HepG2 (cell line): ENCODE measurements around the gene HMGB2. TPM values are rescaled to one million over a fixed set of nuclear protein-coding genes. Genes with fewer than 3 reads are reported as not detected.

Experiments used
- ATAC-seq: fragments of 200-7000 bp; cut with Tn5 transposase; 3 replicates; pipeline ENCODE4 v1.9.1; 2020; ENCODE audit warnings: mild to moderate bottlenecking, moderate library complexity
- BruUV-seq: library from RNA; stranded (reverse); fragments of 400-500 nt; replicated peaks from 2 replicates; lab custom pipeline; 2021; lab: Mats Ljungman, UMichigan
- CTCF ChIA-PET: fragments of 300-600 bp; formaldehyde crosslinking; extraction: SDS; loops from one replicate; lab custom pipeline; 2021; ENCODE audit warnings: low total read pairs, inconsistent platforms, low intra/inter-chr PET ratio; lab: Yijun Ruan, JAX
- POLR2A ChIA-PET: fragments of 350-600 bp; sonication (Branson Sonifier 250); formaldehyde crosslinking; loops from one replicate; lab custom pipeline; 2020; ENCODE audit warnings: antibody characterized with exemption, inconsistent platforms; lab: Yijun Ruan, JAX
- DNase-seq: peaks from one replicate; pipeline ENCODE4 v3.0.0-alpha.2; 2015; ENCODE audit warnings: low spot score
- FAIRE-seq: peaks from 3 replicates; lab custom pipeline; 2011; peaks lifted over from hg19 to GRCh38; lab: Jason Lieb, UNC
- H2AFZ ChIP-seq: one replicate; pipeline ENCODE4 v1.6.1; 2011; ENCODE audit warnings: low read length, inconsistent platforms
- H3K27ac ChIP-seq: fragments of 300-600 bp; 3 replicates; pipeline ENCODE4 v1.8.0; 2011; ENCODE audit warnings: mixed run types, mild to moderate bottlenecking, mixed read lengths, low read length, inconsistent platforms; ENCODE audit not compliant: insufficient read depth; ENCODE audit errors: extremely low read length
- H3K27me3 ChIP-seq, 2 experiments: fragments of 200-600 bp in 1 of 2; 2 replicates in 1 of 2; 3 replicates in 1 of 2; pipeline versions ENCODE4 v1.6.0 to v1.8.0; 2011; ENCODE audit warnings: low read length in 2 of 2, mild to moderate bottlenecking in 2 of 2, moderate library complexity in 2 of 2, inconsistent platforms in 1 of 2; ENCODE audit not compliant: insufficient read depth in 2 of 2, control insufficient read depth in 1 of 2
- H3K36me3 ChIP-seq, 2 experiments: fragments of 200-600 bp in 1 of 2; replicated peaks in 1 of 2; 2 replicates in 1 of 2; 3 replicates in 1 of 2; pipeline versions ENCODE4 v1.5.1 to v1.8.0; 2011; ENCODE audit warnings: low read length in 2 of 2, inconsistent platforms in 1 of 2; ENCODE audit not compliant: insufficient read depth in 2 of 2, control insufficient read depth in 1 of 2
- H3K4me1 ChIP-seq: 2 replicates; pipeline ENCODE4 v1.5.1; 2012; ENCODE audit warnings: low read length, inconsistent platforms; ENCODE audit not compliant: insufficient read depth
- H3K4me2 ChIP-seq: 2 replicates; pipeline ENCODE4 v1.6.0; 2011; ENCODE audit warnings: low read depth, low read length, inconsistent platforms
- H3K4me3 ChIP-seq, 3 experiments: fragments of 200-600 bp in 1 of 3; sonication (generic), shearing (Covaris generic) in 1 of 3; replicated peaks in 1 of 3; 2 replicates each; pipeline ENCODE4 v1.5.1; 2011 to 2016; ENCODE audit warnings: low read length in 3 of 3, inconsistent platforms in 2 of 3, low read depth in 2 of 3, mild to moderate bottlenecking in 2 of 3, control low read depth in 1 of 3, mixed read lengths in 1 of 3; ENCODE audit not compliant: insufficient read depth in 1 of 3
- H3K79me2 ChIP-seq: one replicate; pipeline ENCODE4 v1.6.1; 2011; ENCODE audit warnings: low read length, inconsistent platforms; ENCODE audit not compliant: insufficient read depth
- H3K9ac ChIP-seq: 2 replicates; pipeline ENCODE4 v1.6.0; 2011; ENCODE audit warnings: mild to moderate bottlenecking, low read depth, low read length, inconsistent platforms; ENCODE audit not compliant: insufficient read depth
- H3K9me3 ChIP-seq: 2 replicates; pipeline ENCODE4 v1.5.1; 2012; ENCODE audit warnings: mild to moderate bottlenecking, low read length
- H4K20me1 ChIP-seq: 2 replicates; pipeline ENCODE4 v1.6.0; 2011; ENCODE audit warnings: inconsistent platforms, mild to moderate bottlenecking, low read length, moderate library complexity; ENCODE audit not compliant: insufficient read depth
- AGO2 ChIP-seq: fragments of 200-400 bp; formaldehyde crosslinking; optimal IDR thresholded peaks from 2 replicates; pipeline ENCODE3; 2017; ENCODE audit warnings: mild to moderate bottlenecking, low read depth, low read length, moderate library complexity
- KAT8 ChIP-seq: IDR thresholded peaks from 2 replicates; pipeline ENCODE4 v1.6.1; 2016; ENCODE audit warnings: missing genetic modification reagents, missing compliant biosample characterization
- PHB2 ChIP-seq: fragments of 450-650 bp; IDR thresholded peaks from 2 replicates; pipeline ENCODE4 v1.6.1; 2018; ENCODE audit not compliant: partially characterized antibody
- PHF8 ChIP-seq: sonication (generic); formaldehyde crosslinking; IDR thresholded peaks from 2 replicates; pipeline ENCODE4 v1.5.0; 2020; ENCODE audit warnings: missing genetic modification reagents
- SKI ChIP-seq: fragments of 450-650 bp; IDR thresholded peaks from one replicate; pipeline ENCODE4 v1.6.1; 2018; ENCODE audit warnings: mild to moderate bottlenecking; ENCODE audit not compliant: partially characterized antibody
- SP2 ChIP-seq: sonication (generic); formaldehyde crosslinking; IDR thresholded peaks from 2 replicates; pipeline ENCODE4 v1.5.1; 2020; ENCODE audit warnings: mild to moderate bottlenecking, missing genetic modification reagents
- ZFAT ChIP-seq: sonication (generic); formaldehyde crosslinking; conservative IDR thresholded peaks from 2 replicates; pipeline ENCODE4 v1.8.1; 2023; ENCODE audit warnings: missing genetic modification reagents, inconsistent platforms
- ZKSCAN5 ChIP-seq: sonication (generic); formaldehyde crosslinking; IDR thresholded peaks from 2 replicates; pipeline ENCODE4 v1.5.1; 2020; ENCODE audit warnings: mild to moderate bottlenecking, missing genetic modification reagents
- ZNF225 ChIP-seq: sonication (generic); formaldehyde crosslinking; IDR thresholded peaks from 2 replicates; pipeline ENCODE4 v1.4.0; 2020; ENCODE audit warnings: mild to moderate bottlenecking, missing genetic modification reagents
- ZNF34 ChIP-seq: sonication (generic); formaldehyde crosslinking; IDR thresholded peaks from 2 replicates; pipeline ENCODE4 v1.4.0; 2020; ENCODE audit warnings: mild to moderate bottlenecking, missing genetic modification reagents, borderline replicate concordance
- ZNF501 ChIP-seq: sonication (generic); formaldehyde crosslinking; IDR thresholded peaks from 2 replicates; pipeline ENCODE4 v1.5.1; 2020; ENCODE audit warnings: mild to moderate bottlenecking, moderate library complexity, missing genetic modification reagents
- ZNF557 ChIP-seq: sonication (generic); formaldehyde crosslinking; IDR thresholded peaks from 2 replicates; pipeline ENCODE4 v1.4.0; 2020; ENCODE audit warnings: missing genetic modification reagents
- ZNF589 ChIP-seq: sonication (generic); formaldehyde crosslinking; conservative IDR thresholded peaks from 2 replicates; pipeline ENCODE4 v1.8.0; 2022; ENCODE audit warnings: mild to moderate bottlenecking, moderate library complexity, missing genetic modification reagents
- ZNF746 ChIP-seq: sonication (generic); formaldehyde crosslinking; IDR thresholded peaks from 2 replicates; pipeline ENCODE4 v1.8.0; 2022; ENCODE audit warnings: mild to moderate bottlenecking, missing genetic modification reagents
- ZNF773 ChIP-seq: sonication (generic); formaldehyde crosslinking; IDR thresholded peaks from 2 replicates; pipeline ENCODE4 v1.4.0; 2020; ENCODE audit warnings: missing genetic modification reagents, borderline replicate concordance
- WGBS: methylation state at CpG from one replicate; pipeline ENCODE4 v1.1.6; 2017; ENCODE audit warnings: low lambda C conversion rate; 5-methylcytosine and 5-hydroxymethylcytosine counted together
- in situ Hi-C: cut with HindIII; loops from 2 replicates; pipeline ENCODE4 v1.10.0; 2017; ENCODE audit warnings: low pct_unique_long_range_greater_than_20kb; ENCODE audit not compliant: extremely low pct_ligation_motif_present
- intact Hi-C: fragments of 100-400 bp; cut with micrococcal nuclease; formaldehyde crosslinking; loops from one replicate; pipeline ENCODE4 v1.10.0; 2022; ENCODE audit not compliant: unreplicated experiment
- polyA plus RNA-seq, 8 experiments: library from polyadenylated mRNA; depleted of rRNA in 3 of 8; stranded (reverse) in 7 of 8; unstranded in 1 of 8; fragments of >200 nt; fragmentation: Illumina TruSeq in 4 of 8; extraction: Trizol in 4 of 8; gene quantifications; 2 replicates each; pipeline versions ENCODE4 v1.2.1 to v1.2.3, GENCODE V29; 2011 to 2016; ENCODE audit warnings: low read depth in 4 of 8, missing spikeins in 1 of 8, mixed read lengths in 1 of 8; ENCODE audit not compliant: insufficient read depth in 1 of 8
- total RNA-seq, 5 experiments: library from RNA; depleted of rRNA; stranded (reverse); fragments of >200 nt; fragmentation: Illumina TruSeq; extraction: Trizol; gene quantifications; 2 replicates each; pipeline ENCODE4 v1.2.3, GENCODE V29; 2016; ENCODE audit warnings: low read depth in 1 of 5
- TF ChIP-seq, protein P1 (sequence below): sonication (generic); formaldehyde crosslinking; IDR thresholded peaks from 2 replicates; pipeline ENCODE4 v1.5.0; 2020; ENCODE audit warnings: mild to moderate bottlenecking, missing genetic modification reagents
- TF ChIP-seq, protein P2 (sequence below): IDR thresholded peaks from 2 replicates; pipeline ENCODE4 v1.6.1; 2016; ENCODE audit warnings: mild to moderate bottlenecking
- TF ChIP-seq, protein P3 (sequence below): sonication (generic); formaldehyde crosslinking; IDR thresholded peaks from 2 replicates; pipeline ENCODE4 v1.5.0; 2020; ENCODE audit warnings: missing genetic modification reagents, mild to moderate bottlenecking, borderline replicate concordance
- TF ChIP-seq, protein P4 (sequence below): sonication (generic); formaldehyde crosslinking; IDR thresholded peaks from 2 replicates; pipeline ENCODE4 v1.4.0; 2020; ENCODE audit warnings: missing genetic modification reagents, borderline replicate concordance

The HMGB2 gene
- total and polyA plus RNA-seq, 2 of the 13 experiments (the other 11 are each of a cell fraction or from before 2014, with no cell fraction given) = 90.5 to 332 TPM

DNA sequence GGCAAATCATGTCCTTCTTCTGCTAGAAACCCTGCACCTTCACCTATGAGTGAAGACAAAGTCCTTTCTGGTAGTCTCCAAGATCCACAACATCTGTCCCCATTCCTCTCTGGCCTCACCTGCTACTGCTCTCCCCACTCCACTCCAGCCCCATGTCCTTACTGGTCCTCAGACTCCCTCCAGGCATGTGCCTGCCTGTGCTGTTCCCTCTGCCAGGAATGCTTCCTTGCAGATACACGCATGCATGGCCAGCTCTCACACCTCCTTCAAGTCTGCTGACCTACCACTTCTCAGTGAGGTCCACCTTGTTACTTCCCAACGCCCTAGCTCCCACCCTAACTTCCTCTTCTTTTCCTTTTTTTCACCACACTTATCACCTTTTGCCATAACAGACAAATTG is 18.1 kb downstream of the HMGB2 start:
- H3K4me2 ChIP-seq = no peak overlapping the region
- intact Hi-C loops (no loop called here), in situ Hi-C loops (loop anchor here (10.0 kb wide), 1 partner anchor 179 kb away; no protein-coding TSS in a partner anchor)
- no peaks in the 10 kb centered on the region for H3K27me3 ChIP-seq
- ChIA-PET POLR2A (no interaction called here), CTCF (no interaction called here)
- H3K9ac ChIP-seq = no peak overlapping the region
- whole genome bisulfite sequencing = 69% methylated on average over 2 of the region's 2 CpGs
- TF ChIP-seq KAT8 (CRISPR knock-in tag) (no peak), ZNF746 (CRISPR knock-in tag) (no peak), ZKSCAN5 (CRISPR knock-in tag) (no peak), AGO2 (no peak), PHB2 (no peak), ZNF773 (CRISPR knock-in tag) (no peak), ZFAT (CRISPR knock-in tag) (no peak), SKI (no peak), ZNF34 (CRISPR knock-in tag) (no peak), ZNF589 (no peak), ZNF501 (CRISPR knock-in tag) (no peak), SP2 (no peak), PHF8 (no peak), ZNF225 (CRISPR knock-in tag) (no peak), ZNF557 (CRISPR knock-in tag) (no peak)
- TF ChIP-seq, protein P1, sequence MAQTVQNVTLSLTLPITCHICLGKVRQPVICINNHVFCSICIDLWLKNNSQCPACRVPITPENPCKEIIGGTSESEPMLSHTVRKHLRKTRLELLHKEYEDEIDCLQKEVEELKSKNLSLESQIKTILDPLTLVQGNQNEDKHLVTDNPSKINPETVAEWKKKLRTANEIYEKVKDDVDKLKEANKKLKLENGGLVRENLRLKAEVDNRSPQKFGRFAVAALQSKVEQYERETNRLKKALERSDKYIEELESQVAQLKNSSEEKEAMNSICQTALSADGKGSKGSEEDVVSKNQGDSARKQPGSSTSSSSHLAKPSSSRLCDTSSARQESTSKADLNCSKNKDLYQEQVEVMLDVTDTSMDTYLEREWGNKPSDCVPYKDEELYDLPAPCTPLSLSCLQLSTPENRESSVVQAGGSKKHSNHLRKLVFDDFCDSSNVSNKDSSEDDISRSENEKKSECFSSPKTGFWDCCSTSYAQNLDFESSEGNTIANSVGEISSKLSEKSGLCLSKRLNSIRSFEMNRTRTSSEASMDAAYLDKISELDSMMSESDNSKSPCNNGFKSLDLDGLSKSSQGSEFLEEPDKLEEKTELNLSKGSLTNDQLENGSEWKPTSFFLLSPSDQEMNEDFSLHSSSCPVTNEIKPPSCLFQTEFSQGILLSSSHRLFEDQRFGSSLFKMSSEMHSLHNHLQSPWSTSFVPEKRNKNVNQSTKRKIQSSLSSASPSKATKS (CRISPR knock-in tag) = no peak
- TF ChIP-seq, protein P2, sequence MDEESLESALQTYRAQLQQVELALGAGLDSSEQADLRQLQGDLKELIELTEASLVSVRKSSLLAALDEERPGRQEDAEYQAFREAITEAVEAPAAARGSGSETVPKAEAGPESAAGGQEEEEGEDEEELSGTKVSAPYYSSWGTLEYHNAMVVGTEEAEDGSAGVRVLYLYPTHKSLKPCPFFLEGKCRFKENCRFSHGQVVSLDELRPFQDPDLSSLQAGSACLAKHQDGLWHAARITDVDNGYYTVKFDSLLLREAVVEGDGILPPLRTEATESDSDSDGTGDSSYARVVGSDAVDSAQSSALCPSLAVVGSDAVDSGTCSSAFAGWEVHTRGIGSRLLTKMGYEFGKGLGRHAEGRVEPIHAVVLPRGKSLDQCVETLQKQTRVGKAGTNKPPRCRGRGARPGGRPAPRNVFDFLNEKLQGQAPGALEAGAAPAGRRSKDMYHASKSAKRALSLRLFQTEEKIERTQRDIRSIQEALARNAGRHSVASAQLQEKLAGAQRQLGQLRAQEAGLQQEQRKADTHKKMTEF (CRISPR knock-in tag) = no peak
- TF ChIP-seq, protein P3, sequence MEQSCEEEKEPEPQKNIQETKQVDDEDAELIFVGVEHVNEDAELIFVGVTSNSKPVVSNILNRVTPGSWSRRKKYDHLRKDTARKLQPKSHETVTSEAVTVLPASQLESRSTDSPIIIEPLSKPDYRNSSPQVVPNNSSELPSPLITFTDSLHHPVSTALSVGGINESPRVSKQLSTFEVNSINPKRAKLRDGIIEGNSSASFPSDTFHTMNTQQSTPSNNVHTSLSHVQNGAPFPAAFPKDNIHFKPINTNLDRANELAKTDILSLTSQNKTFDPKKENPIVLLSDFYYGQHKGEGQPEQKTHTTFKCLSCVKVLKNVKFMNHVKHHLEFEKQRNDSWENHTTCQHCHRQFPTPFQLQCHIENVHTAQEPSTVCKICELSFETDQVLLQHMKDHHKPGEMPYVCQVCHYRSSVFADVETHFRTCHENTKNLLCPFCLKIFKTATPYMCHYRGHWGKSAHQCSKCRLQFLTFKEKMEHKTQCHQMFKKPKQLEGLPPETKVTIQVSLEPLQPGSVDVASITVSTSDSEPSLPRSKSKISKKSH (CRISPR knock-in tag) = no peak
- TF ChIP-seq, protein P4, sequence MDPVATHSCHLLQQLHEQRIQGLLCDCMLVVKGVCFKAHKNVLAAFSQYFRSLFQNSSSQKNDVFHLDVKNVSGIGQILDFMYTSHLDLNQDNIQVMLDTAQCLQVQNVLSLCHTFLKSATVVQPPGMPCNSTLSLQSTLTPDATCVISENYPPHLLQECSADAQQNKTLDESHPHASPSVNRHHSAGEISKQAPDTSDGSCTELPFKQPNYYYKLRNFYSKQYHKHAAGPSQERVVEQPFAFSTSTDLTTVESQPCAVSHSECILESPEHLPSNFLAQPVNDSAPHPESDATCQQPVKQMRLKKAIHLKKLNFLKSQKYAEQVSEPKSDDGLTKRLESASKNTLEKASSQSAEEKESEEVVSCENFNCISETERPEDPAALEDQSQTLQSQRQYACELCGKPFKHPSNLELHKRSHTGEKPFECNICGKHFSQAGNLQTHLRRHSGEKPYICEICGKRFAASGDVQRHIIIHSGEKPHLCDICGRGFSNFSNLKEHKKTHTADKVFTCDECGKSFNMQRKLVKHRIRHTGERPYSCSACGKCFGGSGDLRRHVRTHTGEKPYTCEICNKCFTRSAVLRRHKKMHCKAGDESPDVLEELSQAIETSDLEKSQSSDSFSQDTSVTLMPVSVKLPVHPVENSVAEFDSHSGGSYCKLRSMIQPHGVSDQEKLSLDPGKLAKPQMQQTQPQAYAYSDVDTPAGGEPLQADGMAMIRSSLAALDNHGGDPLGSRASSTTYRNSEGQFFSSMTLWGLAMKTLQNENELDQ = no peak
- H4K20me1 ChIP-seq = no peaks in the 10 kb centered on the region
- H3K79me2 ChIP-seq = no peaks in the 10 kb centered on the region
- H3K27ac ChIP-seq = no peak overlapping the region
- no peaks in the 10 kb centered on the region for H3K4me1 ChIP-seq
- DNase-seq (no peak), FAIRE-seq (no peak), ATAC-seq (peak; percentile 40; the same call in 2 of the 3 replicates)
- no peaks in the 10 kb centered on the region for H3K9me3 ChIP-seq
- no TSS peak for BruUV-seq
- no peaks in the 10 kb centered on the region for H3K36me3 ChIP-seq
- no peak overlapping the region for H3K4me3 ChIP-seq
- no peak overlapping the region for H2AFZ ChIP-seq
